ENCODE measurements around the gene CLCN1.

The CLCN1 gene

DNA sequence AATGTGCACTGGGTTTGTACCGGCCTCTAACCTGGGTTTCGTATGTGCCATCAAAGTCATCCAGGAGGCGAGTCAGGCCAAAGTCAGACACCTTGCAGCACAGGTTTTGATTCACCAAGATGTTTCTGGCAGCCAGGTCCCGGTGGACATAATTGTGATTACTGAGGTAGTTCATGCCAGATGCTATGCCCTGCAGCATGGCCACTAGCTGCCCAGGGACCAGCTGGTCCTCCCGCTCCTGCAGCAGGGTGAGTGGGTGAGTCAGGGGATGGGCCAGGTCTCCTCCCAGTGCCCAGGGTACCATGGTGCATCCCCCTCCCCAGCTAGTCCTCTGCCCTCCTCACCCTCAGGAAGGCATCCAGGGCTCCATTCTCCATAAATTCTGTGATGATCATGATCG is 78.9 kb downstream of the CLCN1 start:
- Histone ChIP-seq H3K4me1 (ENCODE audit: control insufficient read depth in 1 of 2, insufficient read depth in 2 of 2, low read length in 2 of 2) (peaks cover 0 to 9% of the 10 kb centered on the region in 2 experiments), H3K4me3 (ENCODE audit: low read depth, low read length) (no peak overlapping the region), H3K23ac (ENCODE audit: low read length) (no peak overlapping the region), H3K79me1 (ENCODE audit: low read length) (no peaks in the 10 kb centered on the region), H3K27ac (ENCODE audit: low read depth, low read length) (no peak overlapping the region), H2AK5ac (ENCODE audit: low read length) (no peak overlapping the region), H3K36me3 (ENCODE audit: control insufficient read depth in 1 of 2, insufficient read depth in 2 of 2, low read length in 2 of 2) (peaks cover 87 to 89% of the 10 kb centered on the region in 2 experiments), H3K14ac (ENCODE audit: low read length) (no peak overlapping the region), H2BK5ac (ENCODE audit: low read depth, low read length, poor library complexity) (no peak overlapping the region), H3K4me2 (ENCODE audit: low read length) (no peak overlapping the region), H3K18ac (ENCODE audit: low read length) (no peak overlapping the region), H4K8ac (ENCODE audit: low read depth, low read length) (no peak overlapping the region), H2BK12ac (ENCODE audit: low read length) (no peak overlapping the region), H3K79me2 (ENCODE audit: control insufficient read depth, insufficient read depth, low read length, poor library complexity) (no peaks in the 10 kb centered on the region), H4K91ac (ENCODE audit: low read depth, low read length) (no peak overlapping the region), H3K9me3 (ENCODE audit: insufficient read depth, low read depth, low read length) (peaks cover 1% of the 10 kb centered on the region), H3K9ac (ENCODE audit: low read length) (no peak overlapping the region), H3K27me3 (ENCODE audit: insufficient read depth, low read length) (no peaks in the 10 kb centered on the region), H4K12ac (ENCODE audit: low read depth, low read length) (no peak overlapping the region), H2BK120ac (ENCODE audit: insufficient read depth, low read length, poor library complexity) (no peak overlapping the region), H2AFZ (ENCODE audit: insufficient read depth, low read length, poor library complexity) (no peak overlapping the region), H3K4ac (ENCODE audit: low read depth, low read length) (no peak overlapping the region)
- no peak for DNase-seq
- WGBS (ENCODE audit: extremely low coverage, insufficient coverage, insufficient read length), result no CpG with 5 or more reads among the region's 6 CpGs

DNA sequence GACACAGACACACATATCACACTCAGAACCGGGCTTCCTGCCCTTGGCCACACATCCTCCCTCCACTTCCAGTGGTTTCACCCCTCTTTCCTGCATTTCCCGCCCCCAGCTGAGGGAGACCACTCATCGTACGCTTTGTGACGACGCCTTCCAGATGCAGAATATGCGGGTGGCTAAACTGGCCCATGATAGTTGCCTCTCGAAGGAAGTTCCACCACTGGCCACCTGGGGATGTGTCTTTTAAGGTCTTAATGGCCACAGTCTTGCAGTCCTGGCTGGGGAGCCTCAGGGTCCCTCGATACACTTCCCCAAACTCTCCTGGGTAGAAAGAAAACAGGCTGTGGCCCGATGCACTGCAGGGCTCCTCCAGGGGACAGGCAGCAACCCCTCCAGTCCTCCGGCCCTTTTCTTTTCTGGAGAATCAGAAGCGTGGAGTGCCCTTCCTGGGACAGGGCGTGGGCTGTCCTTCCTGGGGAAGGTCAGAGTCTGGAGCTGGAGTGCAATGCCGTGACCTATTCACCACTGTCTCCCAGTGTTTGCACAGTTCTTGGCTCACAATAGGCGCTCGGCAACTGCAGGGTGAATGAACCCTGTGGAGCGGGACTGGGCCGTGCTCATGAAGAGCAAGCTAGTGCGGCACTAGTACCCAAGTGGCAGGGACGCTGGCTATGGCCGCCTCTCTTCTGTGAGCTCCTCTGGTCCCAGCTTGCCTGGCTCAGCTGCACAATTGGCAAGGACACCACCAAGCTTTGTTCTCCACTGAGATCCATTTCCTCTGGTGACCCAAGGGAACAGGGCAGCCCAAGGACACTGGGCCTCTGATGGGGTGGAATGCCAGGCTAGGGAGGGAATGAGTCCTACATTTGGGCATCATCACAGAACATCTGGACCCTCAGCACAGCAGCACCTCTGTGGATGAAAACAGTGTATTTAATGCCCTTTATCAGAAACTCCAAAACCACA is 79.6 kb downstream of the CLCN1 start:
- H3K36me3 ChIP-seq (ENCODE audit: control insufficient read depth in 1 of 2, insufficient read depth in 2 of 2, low read length in 2 of 2), result peaks cover 81 to 86% of the 10 kb centered on the region in 2 experiments
- no peak overlapping the region for H4K8ac ChIP-seq (ENCODE audit: low read depth, low read length)
- H3K23ac ChIP-seq (ENCODE audit: low read length), result no peak overlapping the region
- peak in 1 of 2 donors; percentile 49 for DNase-seq
- H3K4me1 ChIP-seq (ENCODE audit: control insufficient read depth in 1 of 2, insufficient read depth in 2 of 2, low read length in 2 of 2), result peaks cover 0 to 9% of the 10 kb centered on the region in 2 experiments
- no peak overlapping the region for H3K4me2 ChIP-seq (ENCODE audit: low read length)
- no peak overlapping the region for H2BK5ac ChIP-seq (ENCODE audit: low read depth, low read length, poor library complexity)
- no peaks in the 10 kb centered on the region for H3K27me3 ChIP-seq (ENCODE audit: insufficient read depth, low read length)
- H2BK12ac ChIP-seq (ENCODE audit: low read length), result no peak overlapping the region
- no peaks in the 10 kb centered on the region for H3K79me2 ChIP-seq (ENCODE audit: control insufficient read depth, insufficient read depth, low read length, poor library complexity)
- peaks cover 1% of the 10 kb centered on the region for H3K9me3 ChIP-seq (ENCODE audit: insufficient read depth, low read depth, low read length)
- no peak overlapping the region for H3K14ac ChIP-seq (ENCODE audit: low read length)
- H3K4me3 ChIP-seq (ENCODE audit: low read depth, low read length), result no peak overlapping the region
- H4K91ac ChIP-seq (ENCODE audit: low read depth, low read length), result no peak overlapping the region
- H3K4ac ChIP-seq (ENCODE audit: low read depth, low read length), result no peak overlapping the region
- H2AFZ ChIP-seq (ENCODE audit: insufficient read depth, low read length, poor library complexity), result no peak overlapping the region
- no peak overlapping the region for H3K18ac ChIP-seq (ENCODE audit: low read length)
- no peaks in the 10 kb centered on the region for H3K79me1 ChIP-seq (ENCODE audit: low read length)
- no peak overlapping the region for H2AK5ac ChIP-seq (ENCODE audit: low read length)
- H3K27ac ChIP-seq (ENCODE audit: low read depth, low read length), result no peak overlapping the region
- no peak overlapping the region for H4K12ac ChIP-seq (ENCODE audit: low read depth, low read length)
- no CpG with 5 or more reads among the region's 21 CpGs for WGBS (ENCODE audit: extremely low coverage, insufficient coverage, insufficient read length)
- H2BK120ac ChIP-seq (ENCODE audit: insufficient read depth, low read length, poor library complexity), result no peak overlapping the region
- no peak overlapping the region for H3K9ac ChIP-seq (ENCODE audit: low read length)

DNA sequence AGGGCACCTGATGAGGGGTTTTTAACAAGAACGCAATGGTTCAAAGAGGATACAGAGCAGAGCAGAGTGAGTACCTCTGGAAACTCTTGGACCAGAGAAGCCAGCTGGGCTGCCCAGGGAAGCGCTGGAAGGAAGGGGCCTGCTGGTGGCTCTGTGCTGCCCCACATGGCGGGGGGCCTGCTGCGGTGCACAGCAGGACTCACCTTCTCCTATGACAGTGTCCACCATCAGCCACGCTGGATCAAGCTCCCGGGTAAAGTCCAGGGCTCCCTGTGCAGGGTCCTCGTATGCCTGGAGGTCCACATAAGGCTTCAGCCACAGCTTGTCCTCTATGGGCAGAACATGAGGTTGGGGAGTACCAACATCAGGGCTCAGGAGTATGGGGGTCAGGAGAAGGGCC is 80.3 kb downstream of the CLCN1 start:
- Histone ChIP-seq H4K91ac (ENCODE audit: low read depth, low read length) (no peak overlapping the region), H3K9me3 (ENCODE audit: insufficient read depth, low read depth, low read length) (peaks cover 1% of the 10 kb centered on the region), H3K4ac (ENCODE audit: low read depth, low read length) (no peak overlapping the region), H3K14ac (ENCODE audit: low read length) (no peak overlapping the region), H3K23ac (ENCODE audit: low read length) (no peak overlapping the region), H2BK5ac (ENCODE audit: low read depth, low read length, poor library complexity) (no peak overlapping the region), H4K8ac (ENCODE audit: low read depth, low read length) (no peak overlapping the region), H2AFZ (ENCODE audit: insufficient read depth, low read length, poor library complexity) (no peak overlapping the region), H3K79me2 (ENCODE audit: control insufficient read depth, insufficient read depth, low read length, poor library complexity) (no peaks in the 10 kb centered on the region), H3K4me3 (ENCODE audit: low read depth, low read length) (no peak overlapping the region), H3K4me2 (ENCODE audit: low read length) (no peak overlapping the region), H4K12ac (ENCODE audit: low read depth, low read length) (no peak overlapping the region), H3K27ac (ENCODE audit: low read depth, low read length) (no peak overlapping the region), H2BK120ac (ENCODE audit: insufficient read depth, low read length, poor library complexity) (no peak overlapping the region), H3K27me3 (ENCODE audit: insufficient read depth, low read length) (no peaks in the 10 kb centered on the region), H3K4me1 (ENCODE audit: control insufficient read depth in 1 of 2, insufficient read depth in 2 of 2, low read length in 2 of 2) (peaks cover 0 to 9% of the 10 kb centered on the region in 2 experiments), H3K36me3 (ENCODE audit: control insufficient read depth in 1 of 2, insufficient read depth in 2 of 2, low read length in 2 of 2) (peaks cover 80 to 87% of the 10 kb centered on the region in 2 experiments), H3K79me1 (ENCODE audit: low read length) (no peaks in the 10 kb centered on the region), H2BK12ac (ENCODE audit: low read length) (no peak overlapping the region), H3K9ac (ENCODE audit: low read length) (no peak overlapping the region), H2AK5ac (ENCODE audit: low read length) (no peak overlapping the region), H3K18ac (ENCODE audit: low read length) (no peak overlapping the region)
- WGBS (ENCODE audit: extremely low coverage, insufficient coverage, insufficient read length), result no CpG with 5 or more reads among the region's 7 CpGs
- DNase-seq, result no peak

DNA sequence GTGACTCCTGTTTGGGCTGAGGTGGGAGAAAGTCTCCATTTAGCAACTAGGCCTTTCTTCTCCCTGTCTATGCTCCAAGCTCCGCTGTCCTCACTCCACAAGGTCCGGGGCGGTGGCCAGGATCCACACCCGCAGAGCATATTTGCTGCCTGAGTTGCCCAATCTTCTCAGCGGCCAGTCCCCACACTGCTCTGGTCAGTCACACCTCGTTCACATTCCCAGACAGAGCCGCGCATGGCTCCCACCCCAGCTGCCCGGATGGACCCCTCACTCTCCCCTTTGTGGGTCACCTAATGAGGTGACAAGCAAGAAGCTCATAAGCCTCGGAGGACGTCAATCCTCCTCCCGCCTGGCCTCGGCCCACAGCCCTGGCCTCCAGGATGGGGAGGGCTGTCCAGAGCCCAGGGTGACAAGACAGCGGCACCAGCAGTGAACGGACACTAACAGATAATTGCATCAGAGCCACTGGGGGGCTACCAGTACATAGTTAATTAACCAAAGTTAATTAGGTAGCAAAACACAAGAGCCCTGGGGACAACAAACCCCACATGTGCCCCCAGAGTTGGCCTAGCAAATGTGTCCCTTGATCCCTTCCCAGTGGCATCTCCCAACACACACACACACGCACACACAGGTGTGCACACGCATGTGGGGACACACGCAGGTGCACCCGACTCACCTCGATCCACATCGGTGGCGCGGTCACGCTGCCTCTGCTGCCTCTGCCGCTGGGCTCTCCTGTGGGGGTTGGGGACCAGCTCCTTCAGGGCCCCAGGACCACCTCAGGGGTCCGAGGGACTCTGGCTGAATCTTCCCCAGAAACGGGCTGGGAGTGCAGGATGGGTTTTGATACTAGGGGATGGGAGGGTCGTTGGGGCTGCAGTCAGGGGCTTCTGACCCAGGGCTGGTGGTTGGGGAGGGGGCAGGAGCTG is 81.0 kb downstream of the CLCN1 start:
- no CpG with 5 or more reads among the region's 28 CpGs for WGBS (ENCODE audit: extremely low coverage, insufficient coverage, insufficient read length)
- peak; percentile 62 to 77 for DNase-seq
- Histone ChIP-seq H4K91ac (ENCODE audit: low read depth, low read length) (no peak overlapping the region), H2BK5ac (ENCODE audit: low read depth, low read length, poor library complexity) (no peak overlapping the region), H3K18ac (ENCODE audit: low read length) (no peak overlapping the region), H3K27ac (ENCODE audit: low read depth, low read length) (no peak overlapping the region), H3K14ac (ENCODE audit: low read length) (no peak overlapping the region), H4K8ac (ENCODE audit: low read depth, low read length) (no peak overlapping the region), H2AFZ (ENCODE audit: insufficient read depth, low read length, poor library complexity) (no peak overlapping the region), H3K79me1 (ENCODE audit: low read length) (no peaks in the 10 kb centered on the region), H3K9ac (ENCODE audit: low read length) (no peak overlapping the region), H4K12ac (ENCODE audit: low read depth, low read length) (no peak overlapping the region), H3K9me3 (ENCODE audit: insufficient read depth, low read depth, low read length) (peaks cover 1% of the 10 kb centered on the region), H3K79me2 (ENCODE audit: control insufficient read depth, insufficient read depth, low read length, poor library complexity) (no peaks in the 10 kb centered on the region), H3K4ac (ENCODE audit: low read depth, low read length) (no peak overlapping the region), H3K27me3 (ENCODE audit: insufficient read depth, low read length) (no peaks in the 10 kb centered on the region), H3K4me2 (ENCODE audit: low read length) (no peak overlapping the region), H2BK12ac (ENCODE audit: low read length) (no peak overlapping the region), H3K4me1 (ENCODE audit: control insufficient read depth in 1 of 2, insufficient read depth in 2 of 2, low read length in 2 of 2) (peaks cover 0 to 2% of the 10 kb centered on the region in 2 experiments), H3K4me3 (ENCODE audit: low read depth, low read length) (no peak overlapping the region), H2AK5ac (ENCODE audit: low read length) (no peak overlapping the region), H2BK120ac (ENCODE audit: insufficient read depth, low read length, poor library complexity) (no peak overlapping the region), H3K23ac (ENCODE audit: low read length) (no peak overlapping the region), H3K36me3 (ENCODE audit: control insufficient read depth in 1 of 2, insufficient read depth in 2 of 2, low read length in 2 of 2) (peaks cover 77 to 84% of the 10 kb centered on the region in 2 experiments)
